HG02623 (cell line): ENCODE results near the gene FAM83D.

Experiments
- ATAC-seq: cut with Tn5 transposase; IDR thresholded peaks from one replicate; pipeline ENCODE4 v1.9.1; 2021; ENCODE audit warnings: moderate library complexity; ENCODE audit not compliant: unreplicated experiment

Gene FAM83D

GRCh38 chr20:38997622-38998021 is 71.4 kb downstream of the FAM83D start:
- peak; percentile 87 for ATAC-seq

GRCh38 chr20:38999217-38999616 is 73.0 kb downstream of the FAM83D start:
- no peak for ATAC-seq

- ATAC-seq: no peak
These were observed 74.0 kb downstream of the FAM83D start for GRCh38 chr20:38999965-39000910.
